Measurements from ENCODE around the gene TAS1R1. TPM values are rescaled to one million over a fixed set of nuclear protein-coding genes. Genes with fewer than 3 reads are reported as not detected.

TAS1R1 gene
- total RNA-seq, 2 donors from 2014 or later: not detected

DNA sequence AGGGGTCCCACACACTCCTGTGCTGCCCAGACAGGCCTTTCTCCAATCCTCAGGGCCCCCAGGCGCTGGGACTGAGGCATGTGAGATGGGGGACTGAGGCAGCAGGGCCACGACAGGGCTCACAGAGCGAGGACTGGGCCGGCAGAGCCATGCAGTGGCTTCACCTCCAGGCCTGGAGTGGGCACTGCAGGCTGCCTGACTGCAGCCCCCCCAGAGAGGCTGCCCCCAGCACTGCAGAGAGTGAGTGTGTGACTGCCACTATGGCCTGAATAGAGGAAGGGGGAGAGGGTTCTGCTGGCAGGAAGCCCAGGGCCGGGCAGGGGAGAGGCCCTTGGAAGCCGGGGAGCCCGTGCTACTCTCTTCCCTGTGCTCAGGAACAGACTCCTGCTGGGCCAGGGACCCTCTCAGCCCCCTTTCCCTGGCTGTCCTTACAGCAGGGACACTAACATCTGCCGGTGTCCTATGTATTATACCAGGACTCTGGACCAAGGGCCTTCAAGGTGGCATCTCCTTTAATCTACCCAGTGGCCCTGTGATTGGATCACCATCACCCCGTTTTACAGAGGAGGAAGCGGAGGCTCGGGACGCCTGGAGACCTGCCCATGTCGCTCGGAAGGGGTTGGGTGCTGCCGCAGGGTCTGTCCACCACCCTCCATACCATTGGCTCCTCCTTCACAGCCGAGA, 43.4 kb upstream of the TAS1R1 start:
- intact Hi-C loops (cut with DNase I): no loop called here
- Histone ChIP-seq H3K4me1 (no peaks in the 10 kb centered on the region), H3K27me3 (no peaks in the 10 kb centered on the region), H3K4me3 (no peak overlapping the region), H3K9me3 (no peaks in the 10 kb centered on the region), H3K27ac (no peak overlapping the region), H3K36me3 (replicated peaks in 1 of 2; ENCODE audit: insufficient read depth in 1 of 2, low read depth in 2 of 2) (no peaks in the 10 kb centered on the region)
- TF ChIP-seq POLR2A (IDR thresholded peaks at IDR 0.05): no peak
- TF ChIP-seq, protein P1, sequence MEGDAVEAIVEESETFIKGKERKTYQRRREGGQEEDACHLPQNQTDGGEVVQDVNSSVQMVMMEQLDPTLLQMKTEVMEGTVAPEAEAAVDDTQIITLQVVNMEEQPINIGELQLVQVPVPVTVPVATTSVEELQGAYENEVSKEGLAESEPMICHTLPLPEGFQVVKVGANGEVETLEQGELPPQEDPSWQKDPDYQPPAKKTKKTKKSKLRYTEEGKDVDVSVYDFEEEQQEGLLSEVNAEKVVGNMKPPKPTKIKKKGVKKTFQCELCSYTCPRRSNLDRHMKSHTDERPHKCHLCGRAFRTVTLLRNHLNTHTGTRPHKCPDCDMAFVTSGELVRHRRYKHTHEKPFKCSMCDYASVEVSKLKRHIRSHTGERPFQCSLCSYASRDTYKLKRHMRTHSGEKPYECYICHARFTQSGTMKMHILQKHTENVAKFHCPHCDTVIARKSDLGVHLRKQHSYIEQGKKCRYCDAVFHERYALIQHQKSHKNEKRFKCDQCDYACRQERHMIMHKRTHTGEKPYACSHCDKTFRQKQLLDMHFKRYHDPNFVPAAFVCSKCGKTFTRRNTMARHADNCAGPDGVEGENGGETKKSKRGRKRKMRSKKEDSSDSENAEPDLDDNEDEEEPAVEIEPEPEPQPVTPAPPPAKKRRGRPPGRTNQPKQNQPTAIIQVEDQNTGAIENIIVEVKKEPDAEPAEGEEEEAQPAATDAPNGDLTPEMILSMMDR (IDR thresholded peaks at IDR 0.05): no peak
- DNase-seq: no peak
- WGBS, 2 donors: 81 to 82% methylated on average over 9 to 15 of the region's 16 CpGs
- ATAC-seq: no peak

- DNase-seq (no peak), ATAC-seq (no peak)
- H3K4me1 ChIP-seq: no peaks in the 10 kb centered on the region
- intact Hi-C loops (cut with DNase I): no loop called here
- H3K36me3 ChIP-seq (replicated peaks in 1 of 2; ENCODE audit: insufficient read depth in 1 of 2, low read depth in 2 of 2): no peaks in the 10 kb centered on the region
- H3K27me3 ChIP-seq: no peaks in the 10 kb centered on the region
- WGBS, 2 donors: 83 to 89% methylated on average over 11 to 19 of the region's 19 CpGs
- H3K9me3 ChIP-seq: no peaks in the 10 kb centered on the region
- H3K27ac ChIP-seq: no peak overlapping the region
- no peak overlapping the region for H3K4me3 ChIP-seq
- TF ChIP-seq, protein P1 (IDR thresholded peaks at IDR 0.05): no peak
These were observed 42.7 kb upstream of the TAS1R1 start for GRCh38 chr1:6512245-6512907.

DNA sequence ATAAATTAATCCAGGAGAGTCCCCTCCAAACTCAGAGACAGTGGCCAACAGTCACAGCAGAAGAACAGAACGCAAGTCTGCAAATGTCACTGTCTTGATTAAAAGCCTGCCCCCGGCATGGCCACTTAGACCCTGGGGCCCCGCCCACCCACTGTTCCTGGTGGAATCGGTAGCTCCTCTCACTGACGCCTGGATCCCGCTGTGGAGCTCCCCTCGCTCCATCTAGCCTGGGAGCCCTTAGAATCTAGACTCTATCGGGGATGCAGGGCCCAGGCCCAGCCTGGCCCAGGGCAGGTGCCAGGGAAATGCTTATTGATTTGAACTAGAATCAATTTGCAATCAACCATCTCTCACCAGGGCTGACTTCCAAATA, 42.2 kb upstream of the TAS1R1 start:
- Histone ChIP-seq H3K27ac (no peak overlapping the region), H3K9me3 (no peaks in the 10 kb centered on the region), H3K4me3 (no peak overlapping the region), H3K36me3 (replicated peaks in 1 of 2; ENCODE audit: insufficient read depth in 1 of 2, low read depth in 2 of 2) (no peaks in the 10 kb centered on the region), H3K4me1 (no peaks in the 10 kb centered on the region), H3K27me3 (no peaks in the 10 kb centered on the region)
- WGBS, 2 donors: 85 to 95% methylated on average over 6 to 8 of the region's 8 CpGs
- ATAC-seq (no peak), DNase-seq (no peak)
- intact Hi-C loops (cut with DNase I): no loop called here
- TF ChIP-seq POLR2A (IDR thresholded peaks at IDR 0.05): no peak
- TF ChIP-seq, protein P1 (IDR thresholded peaks at IDR 0.05): no peak

GRCh38 chr1:6513320-6513801, 41.7 kb upstream of the TAS1R1 start:
- no peaks in the 10 kb centered on the region for H3K4me1 ChIP-seq
- no peak for ATAC-seq
- H3K27me3 ChIP-seq: no peaks in the 10 kb centered on the region
- intact Hi-C loops (cut with DNase I): no loop called here
- DNase-seq: no peak
- no peaks in the 10 kb centered on the region for H3K9me3 ChIP-seq
- H3K36me3 ChIP-seq (replicated peaks in 1 of 2; ENCODE audit: insufficient read depth in 1 of 2, low read depth in 2 of 2): no peaks in the 10 kb centered on the region
- no peak for TF ChIP-seq POLR2A (IDR thresholded peaks at IDR 0.05)
- TF ChIP-seq, protein P1 (IDR thresholded peaks at IDR 0.05): no peak
- no peak overlapping the region for H3K27ac ChIP-seq
- no peak overlapping the region for H3K4me3 ChIP-seq
- 73% methylated on average over 9 of the region's 9 CpGs; no CpG with 5 or more reads in 1 of the 2 donors for WGBS, 2 donors

Measured in body of pancreas (tissue), 4 donors.